ENCODE data around the gene HEMGN. TPM values are rescaled to one million over a fixed set of nuclear protein-coding genes. Genes with fewer than 3 reads are reported as not detected.

Gene HEMGN
- total and polyA plus RNA-seq, 7 experiments from 2014 or later, result 1.3 to 14.2 (median 4.2) TPM

DNA sequence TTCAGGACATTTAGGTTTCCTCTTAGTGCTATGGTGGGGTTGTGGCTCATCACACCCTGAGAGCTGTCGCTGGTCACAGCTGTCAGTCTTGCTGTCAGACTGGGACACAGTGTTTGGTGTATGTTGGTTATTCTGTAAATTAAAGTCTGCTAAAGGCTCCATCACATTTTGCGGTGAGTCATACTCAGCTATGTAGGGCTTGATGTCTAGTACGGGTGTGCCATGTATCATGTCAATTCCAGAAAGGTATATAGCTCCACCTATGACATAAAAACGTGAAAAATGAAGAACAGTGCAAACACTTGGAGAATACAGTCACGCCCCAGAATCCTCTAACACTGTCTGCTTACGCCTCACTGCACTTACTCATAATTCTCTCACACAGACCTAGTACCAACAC lies 27.6 kb downstream of the HEMGN start:
- peak overlapping the region; percentile 80 to 100 (median 96) for H3K27ac Mint-ChIP-seq
- no peak overlapping the region for H3K4me3 ChIP-seq (ENCODE audit: low read length)
- intact Hi-C loops (cut with micrococcal nuclease), result no loop called here
- peaks cover 12 to 53% (median 15%) of the 10 kb centered on the region in 3 experiments for H3K36me3 ChIP-seq (ENCODE audit: control insufficient read depth in 2 of 3, insufficient read depth in 3 of 3, low read length in 3 of 3)
- peaks cover 0 to 3% (median 0%) of the 10 kb centered on the region in 11 donors for H3K9me3 Mint-ChIP-seq
- H3K4me1 ChIP-seq (ENCODE audit: control insufficient read depth in 2 of 2, insufficient read depth in 2 of 2, low read length in 2 of 2), result peaks cover 50 to 59% of the 10 kb centered on the region in 2 donors
- ChIA-PET POLR2A (interaction anchor here (1.2 to 19.7 kb wide), 5 partner anchors 6 to 180 kb away, joined by 3 to 715 read pairs (median 5); partner anchors contain the start of gene TRMO), CTCF (interaction anchor here (1.0 to 2.6 kb wide), 4 partner anchors 9 to 20 kb away, joined by 3 to 9 read pairs (median 6); no protein-coding TSS in a partner anchor)
- H3K9me3 ChIP-seq (ENCODE audit: control insufficient read depth in 2 of 3, low read length in 3 of 3), result no peaks in the 10 kb centered on the region
- DNase-seq, result no peak
- no peaks in the 10 kb centered on the region for H3K27me3 Mint-ChIP-seq
- H3K4me1 Mint-ChIP-seq, result peaks cover 54 to 94% (median 88%) of the 10 kb centered on the region in 7 donors
- H3K27ac ChIP-seq (ENCODE audit: low read depth, low read length), result peak overlapping the region; percentile 95
- H3K4me3 Mint-ChIP-seq, result peak overlapping the region in 8 of 10 donors; percentile 2 to 98 (median 44)
- ATAC-seq, result peak; percentile 26
- H3K36me3 Mint-ChIP-seq, result peaks cover 21 to 68% (median 60%) of the 10 kb centered on the region in 5 donors
- H3K27me3 ChIP-seq (ENCODE audit: control insufficient read depth in 2 of 2, insufficient read depth in 2 of 2, low read length in 2 of 2), result no peaks in the 10 kb centered on the region

DNA sequence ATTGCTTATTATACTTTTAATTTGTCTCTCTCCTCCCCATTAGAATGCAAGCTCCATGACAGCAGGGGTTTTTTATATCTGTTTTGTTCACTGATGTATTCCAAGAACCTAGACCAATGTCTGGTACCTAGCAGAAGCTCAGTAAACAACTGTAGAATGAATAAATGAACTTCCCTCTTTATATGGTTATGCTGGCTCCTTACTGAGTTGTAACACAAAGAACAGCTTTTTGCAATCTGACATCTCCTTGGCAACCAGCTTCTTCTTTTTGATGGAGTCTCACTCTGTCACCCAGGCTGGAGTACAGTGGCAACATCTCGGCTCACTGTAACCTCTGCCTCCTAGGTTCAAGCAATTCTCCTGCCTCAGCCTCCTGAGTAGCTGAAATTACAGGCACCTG lies 29.3 kb downstream of the HEMGN start:
- Histone ChIP-seq H3K27ac (ENCODE audit: low read depth, low read length) (peak overlapping the region; percentile 95), H3K4me3 (ENCODE audit: low read length) (no peak overlapping the region), H3K27me3 (ENCODE audit: control insufficient read depth in 2 of 2, insufficient read depth in 2 of 2, low read length in 2 of 2) (no peaks in the 10 kb centered on the region), H3K4me1 (ENCODE audit: control insufficient read depth in 2 of 2, insufficient read depth in 2 of 2, low read length in 2 of 2) (peaks cover 60 to 72% of the 10 kb centered on the region in 2 donors), H3K9me3 (ENCODE audit: control insufficient read depth in 2 of 3, low read length in 3 of 3) (no peaks in the 10 kb centered on the region), H3K36me3 (ENCODE audit: control insufficient read depth in 2 of 3, insufficient read depth in 3 of 3, low read length in 3 of 3) (peaks cover 6 to 42% (median 13%) of the 10 kb centered on the region in 3 experiments)
- intact Hi-C loops (cut with micrococcal nuclease), result loop anchor here in 1 of 2 donors (5.0 kb wide), 3 partner anchors 276 to 349 kb away; partner anchors contain the start of genes CORO2A, NCBP1, TBC1D2 and TSTD2
- CTCF ChIA-PET, result interaction anchor here (1.0 to 2.4 kb wide), 3 partner anchors 11 to 15 kb away, joined by 3 to 17 read pairs (median 4); partner anchors contain the start of gene TRMO
- peaks cover 0 to 6% (median 0%) of the 10 kb centered on the region in 11 donors for H3K9me3 Mint-ChIP-seq
- POLR2A ChIA-PET, result interaction anchor here (0.8 to 19.7 kb wide), 5 partner anchors 8 to 16 kb away, joined by 3 to 715 read pairs (median 4); partner anchors contain the start of gene TRMO
- peaks cover 21 to 57% (median 47%) of the 10 kb centered on the region in 5 donors for H3K36me3 Mint-ChIP-seq
- ATAC-seq (peak; percentile 40), DNase-seq (peak in 2 of 9 donors; percentile 33 to 45)
- peak overlapping the region; percentile 80 to 100 (median 96) for H3K27ac Mint-ChIP-seq
- H3K27me3 Mint-ChIP-seq, result no peaks in the 10 kb centered on the region
- H3K4me3 Mint-ChIP-seq, result peak overlapping the region; percentile 54 to 98 (median 65)
- H3K4me1 Mint-ChIP-seq, result peaks cover 49 to 92% (median 85%) of the 10 kb centered on the region in 7 donors

DNA sequence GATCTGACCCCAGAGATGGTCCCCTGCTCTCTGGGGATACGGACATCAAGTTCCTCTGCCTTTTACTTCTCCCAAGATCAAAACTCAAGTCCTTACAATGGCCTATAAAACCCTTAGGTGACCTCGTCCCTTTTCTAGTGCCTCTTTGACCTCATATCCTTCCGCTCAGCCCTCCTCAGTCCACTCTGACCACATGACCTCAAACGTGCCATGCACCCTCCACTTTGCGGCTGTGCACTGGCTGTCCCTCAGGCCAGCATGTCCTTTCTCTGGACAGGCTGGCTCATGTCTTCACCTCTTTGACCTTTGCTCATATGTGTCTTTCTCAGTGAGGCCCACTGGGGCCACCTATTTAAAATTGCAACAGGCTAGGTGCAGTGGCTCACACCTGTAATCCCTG lies 30.3 kb downstream of the HEMGN start:
- Mint-ChIP-seq H3K4me3 (peak overlapping the region; percentile 57 to 98 (median 86)), H3K36me3 (peaks cover 18 to 52% (median 36%) of the 10 kb centered on the region in 5 donors), H3K27me3 (no peaks in the 10 kb centered on the region), H3K4me1 (peaks cover 55 to 94% (median 86%) of the 10 kb centered on the region in 7 donors), H3K9me3 (peaks cover 0 to 6% (median 0%) of the 10 kb centered on the region in 11 donors), H3K27ac (peak overlapping the region; percentile 92 to 100 (median 98))
- Histone ChIP-seq H3K9me3 (ENCODE audit: control insufficient read depth in 2 of 3, low read length in 3 of 3) (no peaks in the 10 kb centered on the region), H3K27me3 (ENCODE audit: control insufficient read depth in 2 of 2, insufficient read depth in 2 of 2, low read length in 2 of 2) (no peaks in the 10 kb centered on the region), H3K4me1 (ENCODE audit: control insufficient read depth in 2 of 2, insufficient read depth in 2 of 2, low read length in 2 of 2) (peaks cover 71 to 81% of the 10 kb centered on the region in 2 donors), H3K36me3 (ENCODE audit: control insufficient read depth in 2 of 3, insufficient read depth in 3 of 3, low read length in 3 of 3) (peaks cover 3 to 35% (median 6%) of the 10 kb centered on the region in 3 experiments), H3K4me3 (ENCODE audit: low read length) (peak overlapping the region; percentile 51), H3K27ac (ENCODE audit: low read depth, low read length) (peak overlapping the region; percentile 95)
- no peak for DNase-seq
- ATAC-seq, result no peak
- intact Hi-C loops (cut with micrococcal nuclease), result loop anchor here (1.0 to 5.0 kb wide), 5 partner anchors 11 to 350 kb away; partner anchors contain the start of genes NCBP1 (in 2 of the 2), TSTD2 (in 2 of the 2), CORO2A (in 1 of the 2) and TBC1D2 (in 1 of the 2)
- POLR2A ChIA-PET, result interaction anchor here (0.6 to 19.7 kb wide), 6 partner anchors 9 to 448 kb away, joined by 3 to 715 read pairs (median 5); partner anchors contain the start of genes TRMO and XPA
- CTCF ChIA-PET, result interaction anchor here (2.4 to 8.6 kb wide), 3 partner anchors 14 to 19 kb away, joined by 17 to 131 read pairs (median 57); partner anchors contain the start of gene TRMO

DNA sequence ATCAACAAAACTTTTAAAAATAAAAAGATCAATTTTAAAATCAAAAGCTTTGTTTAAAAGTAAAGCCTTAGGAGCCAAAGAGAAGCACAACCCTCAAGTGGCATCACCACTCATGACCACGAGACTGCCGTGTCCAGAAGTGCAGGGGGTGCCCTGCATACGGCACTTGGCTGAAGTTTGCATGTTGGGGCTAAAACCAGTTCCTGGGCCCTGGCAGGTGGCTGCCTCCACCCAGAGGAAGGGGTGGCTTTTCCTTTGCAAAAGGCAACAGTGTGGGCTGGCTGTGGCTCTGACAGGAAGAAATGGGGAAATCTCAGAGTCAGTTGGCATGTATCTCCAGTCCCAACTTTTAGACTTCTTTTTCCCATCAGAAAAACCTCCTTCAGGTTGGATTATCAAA lies 30.9 kb downstream of the HEMGN start:
- Mint-ChIP-seq H3K4me1 (peaks cover 56 to 94% (median 85%) of the 10 kb centered on the region in 7 donors), H3K4me3 (peak overlapping the region; percentile 57 to 98 (median 89)), H3K36me3 (peaks cover 18 to 47% (median 30%) of the 10 kb centered on the region in 5 donors), H3K9me3 (peaks cover 0 to 6% (median 0%) of the 10 kb centered on the region in 11 donors), H3K27me3 (no peaks in the 10 kb centered on the region), H3K27ac (peak overlapping the region; percentile 92 to 100 (median 98))
- Histone ChIP-seq H3K4me3 (ENCODE audit: low read length) (peak overlapping the region; percentile 51), H3K4me1 (ENCODE audit: control insufficient read depth in 2 of 2, insufficient read depth in 2 of 2, low read length in 2 of 2) (peaks cover 72 to 79% of the 10 kb centered on the region in 2 donors), H3K9me3 (ENCODE audit: control insufficient read depth in 2 of 3, low read length in 3 of 3) (no peaks in the 10 kb centered on the region), H3K27me3 (ENCODE audit: control insufficient read depth in 2 of 2, insufficient read depth in 2 of 2, low read length in 2 of 2) (no peaks in the 10 kb centered on the region), H3K27ac (ENCODE audit: low read depth, low read length) (peak overlapping the region; percentile 95), H3K36me3 (ENCODE audit: control insufficient read depth in 2 of 3, insufficient read depth in 3 of 3, low read length in 3 of 3) (peaks cover 0 to 29% (median 6%) of the 10 kb centered on the region in 3 experiments)
- POLR2A ChIA-PET, result interaction anchor here (0.9 to 19.7 kb wide), 6 partner anchors 10 to 210 kb away, joined by 3 to 715 read pairs (median 12); partner anchors contain the start of genes TRMO and XPA
- intact Hi-C loops (cut with micrococcal nuclease), result loop anchor here (1.0 to 5.0 kb wide), 5 partner anchors 11 to 350 kb away; partner anchors contain the start of genes NCBP1 (in 2 of the 2), TSTD2 (in 2 of the 2), CORO2A (in 1 of the 2) and TBC1D2 (in 1 of the 2)
- DNase-seq (peak in 2 of 9 donors; percentile 33 to 53), ATAC-seq (peak; percentile 8)
- CTCF ChIA-PET, result interaction anchor here (0.6 to 8.6 kb wide), 3 partner anchors 15 to 713 kb away, joined by 3 to 131 read pairs (median 57); partner anchors contain the start of gene TRMO

DNA sequence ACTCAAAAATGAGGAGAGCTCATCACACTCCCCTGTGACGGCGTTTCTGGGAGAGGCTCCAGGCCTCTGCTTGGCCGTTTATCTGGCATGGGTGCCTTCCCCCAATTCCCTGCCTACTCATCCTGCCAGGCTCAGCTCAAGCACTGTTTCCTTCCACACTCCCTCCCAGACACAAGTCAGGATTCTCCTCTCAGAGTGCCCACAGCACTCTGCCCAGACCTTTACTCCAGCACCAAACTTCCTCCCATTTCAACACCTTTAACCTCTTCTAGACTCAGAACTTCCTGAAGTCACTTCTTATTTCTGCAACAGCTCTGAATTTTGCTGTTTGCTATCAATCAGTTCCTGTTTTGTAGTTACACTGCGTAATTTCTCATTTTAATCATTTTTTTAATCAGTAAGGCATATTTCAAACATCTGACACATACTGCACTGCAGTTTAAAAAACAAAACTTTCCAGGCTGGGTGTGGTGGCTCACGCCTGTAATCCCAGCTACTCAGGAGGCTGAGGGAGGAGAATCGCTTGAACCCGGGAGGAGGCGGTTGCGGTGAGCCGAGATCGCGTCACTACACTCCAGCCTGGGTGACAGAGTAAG lies 31.6 kb downstream of the HEMGN start:
- POLR2A ChIA-PET, result interaction anchor here (0.6 to 19.7 kb wide), 11 partner anchors 10 to 350 kb away, joined by 3 to 715 read pairs (median 5); partner anchors contain the start of genes TBC1D2, TRMO and XPA
- DNase-seq (peak in 7 of 9 donors; percentile 68 to 89 (median 79)), ATAC-seq (peak; percentile 58)
- Histone ChIP-seq H3K27ac (ENCODE audit: low read depth, low read length) (peak overlapping the region; percentile 95), H3K9me3 (ENCODE audit: control insufficient read depth in 2 of 3, low read length in 3 of 3) (no peaks in the 10 kb centered on the region), H3K27me3 (ENCODE audit: control insufficient read depth in 2 of 2, insufficient read depth in 2 of 2, low read length in 2 of 2) (no peaks in the 10 kb centered on the region), H3K4me1 (ENCODE audit: control insufficient read depth in 2 of 2, insufficient read depth in 2 of 2, low read length in 2 of 2) (peaks cover 74 to 79% of the 10 kb centered on the region in 2 donors), H3K36me3 (ENCODE audit: control insufficient read depth in 2 of 3, insufficient read depth in 3 of 3, low read length in 3 of 3) (peaks cover 0 to 22% (median 6%) of the 10 kb centered on the region in 3 experiments), H3K4me3 (ENCODE audit: low read length) (peak overlapping the region; percentile 51)
- Mint-ChIP-seq H3K9me3 (peaks cover 0 to 6% (median 0%) of the 10 kb centered on the region in 11 donors), H3K27ac (peak overlapping the region; percentile 92 to 100 (median 98)), H3K27me3 (no peaks in the 10 kb centered on the region), H3K4me3 (peak overlapping the region; percentile 80 to 98 (median 92)), H3K36me3 (peaks cover 18 to 40% (median 23%) of the 10 kb centered on the region in 5 donors), H3K4me1 (peaks cover 61 to 94% (median 87%) of the 10 kb centered on the region in 7 donors)
- CTCF ChIA-PET, result interaction anchor here (0.6 to 8.6 kb wide), 8 partner anchors 9 to 713 kb away, joined by 3 to 131 read pairs (median 3); partner anchors contain the start of gene TRMO
- intact Hi-C loops (cut with micrococcal nuclease), result loop anchor here (2.0 to 5.0 kb wide), 4 partner anchors 274 to 351 kb away; partner anchors contain the start of genes NCBP1 (in 2 of the 2), TSTD2 (in 2 of the 2), CORO2A (in 1 of the 2) and TBC1D2 (in 1 of the 2)
